HuH-7 (cell line): ENCODE measurements around the gene PEAR1.
A peak's percentile ranks its signal among the peaks of the same experiment; 100 is the strongest.

ENCODE experiments used
- DNase-seq: peaks from one replicate; pipeline ENCODE4 v3.0.0; 2011; ENCODE audit warnings: low spot score

The PEAR1 gene

GRCh38 chr1:156859523-156860112, 33.9 kb upstream of the PEAR1 start:
- peak; percentile 63 for DNase-seq

DNA sequence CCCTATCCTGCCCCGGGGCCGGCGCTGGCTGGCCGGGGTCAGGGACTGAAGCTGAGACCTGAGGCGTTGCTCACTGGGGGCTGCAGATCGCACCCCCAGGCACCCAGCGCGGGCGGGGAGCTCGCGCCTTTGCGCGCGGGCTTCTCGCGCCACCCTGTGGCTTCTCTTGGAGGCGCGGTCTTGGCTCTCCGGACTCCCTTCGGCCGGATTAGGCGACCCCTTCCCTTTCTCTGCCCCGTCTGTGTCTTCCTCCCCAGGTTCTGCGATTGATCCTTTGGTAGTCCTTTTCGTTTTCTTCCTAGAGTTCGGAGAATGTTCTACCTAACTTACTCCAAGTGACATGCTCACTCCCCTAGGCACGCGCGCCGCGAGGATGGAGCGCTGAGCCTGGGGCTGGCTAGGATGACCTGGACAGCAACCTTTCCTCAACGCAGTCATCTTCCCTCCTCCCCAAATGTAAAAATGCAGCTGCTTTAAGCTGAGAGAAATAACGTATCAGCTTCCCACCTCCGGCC, 33.3 kb upstream of the PEAR1 start:
- DNase-seq: peak; percentile 90

DNA sequence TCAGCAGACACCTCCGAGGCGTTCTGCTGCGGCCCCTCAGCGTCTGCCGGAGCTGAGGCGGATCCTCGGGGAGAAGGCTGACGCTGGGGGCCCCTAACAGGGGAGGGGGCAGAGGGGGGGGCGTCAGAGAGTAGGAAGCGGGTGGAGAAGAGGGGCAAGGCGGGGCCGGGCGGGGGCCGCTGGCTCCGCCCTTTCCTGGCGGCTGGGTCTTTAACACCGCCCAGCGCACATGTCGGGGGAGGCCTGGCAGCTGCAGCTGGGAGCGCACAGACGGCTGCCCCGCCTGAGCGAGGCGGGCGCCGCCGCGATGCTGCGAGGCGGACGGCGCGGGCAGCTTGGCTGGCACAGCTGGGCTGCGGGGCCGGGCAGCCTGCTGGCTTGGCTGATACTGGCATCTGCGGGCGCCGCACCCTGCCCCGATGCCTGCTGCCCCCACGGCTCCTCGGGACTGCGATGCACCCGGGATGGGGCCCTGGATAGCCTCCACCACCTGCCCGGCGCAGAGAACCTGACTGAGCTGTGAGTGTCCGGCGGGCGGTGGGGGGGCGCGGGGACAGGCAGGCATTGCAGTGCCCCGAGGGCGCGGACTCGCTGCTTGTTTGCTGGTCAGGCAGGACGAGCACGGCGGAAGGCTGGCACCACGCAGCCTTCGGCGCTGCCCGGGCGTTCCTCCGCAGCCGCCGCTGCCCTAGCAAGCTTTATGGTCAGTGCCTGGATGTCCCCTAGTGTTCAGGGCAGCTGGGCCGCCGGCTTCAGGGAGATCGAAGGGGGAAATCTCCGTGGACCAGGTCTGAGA, 32.7 kb upstream of the PEAR1 start, which contains the start of gene NTRK1:
Gene NTRK1 (plus strand): TSS at position 238 of the 796 bp plus-strand sequence. CDS start 70 bp downstream, at position 308.
- DNase-seq: no peak

DNA sequence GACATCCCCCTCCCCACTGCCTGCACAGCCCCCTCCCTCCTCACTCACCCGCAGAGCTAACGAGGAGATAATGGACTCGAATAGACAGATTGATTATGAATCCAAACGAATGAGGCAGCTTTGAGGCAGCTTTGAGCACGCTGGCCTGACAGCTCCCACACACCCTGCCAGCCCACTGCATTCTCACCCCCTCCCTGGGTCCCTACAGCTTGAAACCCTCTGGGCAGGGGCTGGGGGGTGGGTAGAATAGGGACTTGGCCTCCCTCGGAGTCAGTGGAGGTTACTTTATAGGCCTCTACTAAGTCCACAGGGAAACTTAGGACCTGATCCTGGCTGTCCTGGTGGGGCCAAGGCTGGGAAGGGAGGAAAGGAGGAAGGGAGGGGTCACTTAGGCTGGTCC, 30.9 kb upstream of the PEAR1 start:
- no peak for DNase-seq

- DNase-seq: no peak
Measured at GRCh38 chr1:156862997-156863599, 30.4 kb upstream of the PEAR1 start.

- no peak for DNase-seq
Measured at GRCh38 chr1:156863631-156864030, 29.9 kb upstream of the PEAR1 start.

DNA sequence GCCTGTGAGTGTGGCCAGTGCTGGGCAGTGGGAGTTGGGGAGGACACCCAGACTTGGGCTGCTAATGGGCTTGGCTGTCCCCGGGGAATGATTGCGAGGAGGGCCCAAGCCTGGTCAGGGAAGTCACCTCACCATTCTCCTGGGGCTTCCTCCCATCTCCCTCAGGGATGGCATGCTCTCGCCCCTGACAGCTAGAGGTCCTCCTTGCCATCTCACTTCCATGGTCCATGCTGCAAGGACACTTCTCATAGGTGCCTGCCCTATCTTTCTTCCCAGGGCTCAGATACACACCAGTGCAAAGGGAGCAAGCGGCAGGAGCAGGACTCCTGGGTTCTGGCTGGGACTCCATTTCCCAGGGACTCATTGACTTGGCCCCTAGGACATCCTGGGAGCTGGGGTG, 28.7 kb upstream of the PEAR1 start:
- no peak for DNase-seq

DNA sequence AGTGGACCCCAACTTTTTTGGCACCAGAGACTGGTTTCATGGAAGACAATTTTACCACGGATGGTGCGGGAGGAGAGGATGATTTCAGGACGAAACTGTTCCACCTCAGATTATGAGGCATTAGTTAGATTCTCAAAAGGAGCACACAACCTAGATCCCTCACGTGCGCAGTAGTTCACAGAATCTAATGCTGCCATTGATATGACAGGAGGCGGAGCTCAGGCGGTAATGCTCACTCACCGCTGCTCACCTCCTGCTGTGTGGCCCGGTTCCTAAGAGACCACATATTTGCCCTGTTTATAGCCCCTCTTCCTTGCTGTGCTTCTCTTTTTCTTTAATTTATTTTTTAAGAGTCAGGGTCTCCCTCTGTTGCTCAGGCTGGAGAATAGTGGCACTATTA, 28.3 kb upstream of the PEAR1 start:
- DNase-seq: no peak

- DNase-seq: no peak
Measured at GRCh38 chr1:156865865-156866248, 27.7 kb upstream of the PEAR1 start.

DNA sequence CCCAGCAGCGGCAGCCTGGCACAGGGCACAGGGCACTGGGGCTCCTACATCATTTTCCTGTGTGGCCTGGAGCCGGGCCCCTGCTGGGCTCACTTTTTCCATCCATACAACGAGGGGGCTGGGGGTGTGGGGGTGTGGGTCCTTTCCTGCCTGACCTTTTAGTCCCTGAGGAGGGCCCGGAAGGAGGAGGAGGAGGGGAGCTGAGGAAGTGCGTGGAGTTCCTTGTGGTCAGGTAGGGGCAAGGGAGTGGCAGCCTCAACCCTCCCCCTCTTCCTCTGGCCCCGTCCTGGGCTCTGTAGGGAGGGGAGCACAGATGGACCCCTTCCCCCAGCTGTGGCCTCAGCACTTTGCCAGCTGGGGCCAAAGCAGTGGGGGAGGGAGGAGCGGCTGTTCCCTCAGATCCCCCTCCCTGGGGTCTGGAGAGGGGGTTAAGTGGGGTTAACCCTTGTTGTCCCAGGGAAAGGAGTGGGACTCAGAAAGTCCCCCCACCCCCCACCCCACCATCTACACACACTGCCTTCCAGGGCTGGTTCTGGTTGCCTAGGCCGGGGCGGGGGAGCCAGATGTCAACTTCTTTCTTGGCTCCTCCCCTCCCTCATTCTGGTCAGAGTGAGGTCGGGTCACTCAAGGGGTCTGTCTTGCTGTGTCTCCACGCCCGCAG, 27.1 kb upstream of the PEAR1 start:
- no peak for DNase-seq

DNA sequence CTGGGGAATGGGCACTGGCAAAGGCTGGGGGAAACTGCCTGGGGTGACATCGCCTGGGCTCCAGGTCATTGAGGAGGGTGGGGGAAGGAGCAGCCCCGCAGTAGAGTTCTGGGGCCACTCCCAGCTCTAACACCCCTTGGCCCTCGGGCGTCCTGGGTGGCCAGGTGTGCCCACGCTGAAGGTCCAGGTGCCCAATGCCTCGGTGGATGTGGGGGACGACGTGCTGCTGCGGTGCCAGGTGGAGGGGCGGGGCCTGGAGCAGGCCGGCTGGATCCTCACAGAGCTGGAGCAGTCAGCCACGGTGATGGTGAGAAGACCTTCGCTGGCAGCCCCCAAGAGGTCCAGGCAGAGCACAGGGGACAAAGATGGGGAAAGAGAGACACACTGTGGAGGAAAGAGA, 25.2 kb upstream of the PEAR1 start:
- DNase-seq: no peak

- DNase-seq: no peak
Measured at GRCh38 chr1:156869455-156869854, 24.1 kb upstream of the PEAR1 start.

DNA sequence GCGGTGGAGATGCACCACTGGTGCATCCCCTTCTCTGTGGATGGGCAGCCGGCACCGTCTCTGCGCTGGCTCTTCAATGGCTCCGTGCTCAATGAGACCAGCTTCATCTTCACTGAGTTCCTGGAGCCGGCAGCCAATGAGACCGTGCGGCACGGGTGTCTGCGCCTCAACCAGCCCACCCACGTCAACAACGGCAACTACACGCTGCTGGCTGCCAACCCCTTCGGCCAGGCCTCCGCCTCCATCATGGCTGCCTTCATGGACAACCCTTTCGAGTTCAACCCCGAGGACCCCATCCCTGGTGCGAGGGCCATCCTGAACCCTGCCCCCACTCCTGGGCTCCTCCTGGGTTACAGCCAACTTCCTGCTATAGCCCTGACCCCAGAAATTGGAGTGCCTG, 19.9 kb upstream of the PEAR1 start:
- DNase-seq: no peak

DNA sequence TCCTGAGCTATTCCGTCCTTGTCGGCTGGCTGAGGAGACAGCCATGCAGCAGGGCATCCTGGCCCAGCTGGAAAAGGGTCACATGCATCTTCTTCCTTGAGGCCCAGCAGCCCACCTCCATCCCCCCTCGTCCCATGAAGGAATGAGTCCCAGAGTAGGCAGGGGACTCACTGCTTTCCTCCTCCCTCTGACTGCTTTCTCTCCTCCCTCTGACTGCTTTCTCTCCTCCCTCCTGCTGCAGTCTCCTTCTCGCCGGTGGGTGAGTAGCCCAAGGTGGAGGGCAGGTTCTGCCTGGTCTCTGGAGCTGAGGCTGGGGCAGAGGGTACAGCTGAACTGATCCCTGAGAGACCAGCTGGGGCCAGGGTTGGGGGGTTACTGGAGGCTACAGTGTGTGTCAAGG, 19.4 kb upstream of the PEAR1 start:
- no peak for DNase-seq

DNA sequence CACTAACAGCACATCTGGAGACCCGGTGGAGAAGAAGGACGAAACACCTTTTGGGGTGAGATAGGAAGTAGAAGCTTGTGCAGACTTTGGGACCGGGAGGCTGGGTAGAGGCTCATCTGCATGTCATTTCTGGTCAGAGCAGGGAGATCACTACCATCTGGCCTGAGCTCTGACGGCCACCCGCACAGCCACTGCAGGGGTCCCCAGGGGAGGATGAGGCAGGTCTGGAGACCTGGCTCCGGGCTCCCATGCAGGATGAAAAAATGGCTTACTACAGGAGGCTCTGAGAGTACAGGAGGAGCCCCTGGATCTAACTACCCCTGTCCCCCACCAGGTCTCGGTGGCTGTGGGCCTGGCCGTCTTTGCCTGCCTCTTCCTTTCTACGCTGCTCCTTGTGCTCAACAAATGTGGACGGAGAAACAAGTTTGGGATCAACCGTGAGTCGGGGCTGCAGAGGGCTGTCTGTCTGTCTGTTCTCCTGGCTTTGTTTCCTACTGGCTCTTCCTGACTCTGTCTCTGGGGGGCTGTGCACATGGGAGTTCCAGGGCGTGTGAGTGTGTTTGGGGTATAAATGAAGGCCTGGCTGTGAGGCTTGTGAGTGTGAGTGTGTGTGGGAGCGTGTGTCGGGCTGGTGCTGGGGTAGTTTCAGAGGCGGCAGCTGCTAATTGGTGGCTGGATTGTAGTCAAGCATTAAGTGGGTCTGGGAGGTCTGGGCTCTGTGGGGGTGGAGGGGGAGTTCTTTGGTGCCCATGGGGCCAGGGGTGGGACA, 18.8 kb upstream of the PEAR1 start:
- no peak for DNase-seq

GRCh38 chr1:156875341-156875615, 18.2 kb upstream of the PEAR1 start:
- no peak for DNase-seq

DNA sequence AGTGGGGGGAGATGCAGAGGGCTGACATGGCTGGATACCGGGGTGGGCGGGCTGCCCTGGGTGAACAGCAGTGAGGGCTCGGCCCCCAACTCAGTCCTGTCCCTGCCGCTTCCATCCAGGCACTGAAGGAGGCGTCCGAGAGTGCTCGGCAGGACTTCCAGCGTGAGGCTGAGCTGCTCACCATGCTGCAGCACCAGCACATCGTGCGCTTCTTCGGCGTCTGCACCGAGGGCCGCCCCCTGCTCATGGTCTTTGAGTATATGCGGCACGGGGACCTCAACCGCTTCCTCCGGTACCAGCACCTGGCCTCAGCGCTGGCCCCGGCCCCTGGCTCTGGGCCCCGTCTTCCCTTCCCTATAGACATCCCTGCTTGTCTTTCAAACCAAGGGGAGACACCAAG, 17.2 kb upstream of the PEAR1 start:
- DNase-seq: peak; percentile 59

DNA sequence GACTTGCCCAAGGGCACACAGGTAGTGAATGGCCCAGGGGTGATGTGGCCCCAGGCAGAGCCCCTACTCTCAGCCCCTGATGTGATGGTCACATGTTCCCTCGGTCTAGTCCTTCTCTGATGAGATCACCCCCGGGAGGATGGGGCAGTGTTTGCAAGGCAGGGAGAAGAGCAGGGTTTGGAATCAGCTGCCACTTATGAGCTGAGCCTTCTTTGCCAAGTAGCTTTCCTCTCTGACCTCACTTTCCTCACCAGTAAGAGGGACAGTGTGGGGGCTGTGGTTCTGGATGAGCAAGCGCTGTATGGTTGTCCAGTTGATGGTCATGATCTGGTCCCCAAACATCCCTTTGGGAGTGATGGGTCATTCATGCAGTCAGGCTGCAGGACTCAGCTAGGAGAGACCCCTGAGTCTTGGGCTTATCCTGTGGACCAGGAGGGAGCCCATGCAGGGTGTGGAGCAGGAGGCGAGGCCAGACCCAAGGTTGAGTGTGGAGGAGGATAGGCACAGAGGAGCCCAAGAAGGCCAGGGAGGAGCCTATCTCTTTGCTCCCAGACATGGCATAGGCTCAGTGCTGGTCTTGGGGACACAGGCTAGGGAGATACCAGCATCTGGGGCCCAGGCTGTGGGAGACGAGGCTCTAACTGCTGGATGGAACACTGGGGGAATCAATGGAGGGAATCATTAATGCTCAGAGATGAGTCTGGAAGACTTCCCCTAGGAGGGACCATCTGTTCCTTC, 15.9 kb upstream of the PEAR1 start:
- no peak for DNase-seq

DNA sequence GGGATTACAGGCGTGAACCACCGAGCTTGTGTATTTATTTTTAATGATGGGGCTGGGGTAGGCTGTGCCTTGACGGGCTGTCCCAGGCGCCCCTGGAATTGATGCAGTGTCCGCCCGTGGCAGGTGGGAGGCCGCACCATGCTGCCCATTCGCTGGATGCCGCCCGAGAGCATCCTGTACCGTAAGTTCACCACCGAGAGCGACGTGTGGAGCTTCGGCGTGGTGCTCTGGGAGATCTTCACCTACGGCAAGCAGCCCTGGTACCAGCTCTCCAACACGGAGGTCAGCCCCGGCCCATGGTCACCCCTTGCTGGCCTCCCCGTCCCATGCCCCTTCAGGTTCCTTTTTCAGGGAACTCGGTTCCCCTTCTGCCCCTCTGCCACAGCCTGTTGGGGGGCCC, 13.6 kb upstream of the PEAR1 start:
- no peak for DNase-seq

- DNase-seq: no peak
Measured at GRCh38 chr1:156880473-156880872, 13.0 kb upstream of the PEAR1 start.

DNA sequence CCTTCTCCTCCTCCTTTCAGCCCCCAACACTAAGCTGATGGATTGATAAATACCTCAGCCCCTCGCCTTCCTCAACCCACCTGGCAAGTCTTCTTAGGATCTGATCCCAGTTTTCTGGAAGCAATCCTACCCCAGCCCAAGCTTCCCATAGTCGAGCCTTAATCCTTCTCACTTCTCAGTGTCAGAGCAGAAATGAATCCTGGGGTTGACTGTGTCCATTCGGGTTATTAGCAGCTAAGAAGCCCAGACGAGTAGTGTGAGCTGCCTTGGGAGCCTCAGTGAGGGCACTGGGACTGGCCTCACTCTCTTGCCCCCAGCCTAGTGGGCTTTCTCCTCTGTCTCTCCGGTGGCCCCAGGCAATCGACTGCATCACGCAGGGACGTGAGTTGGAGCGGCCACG, 12.4 kb upstream of the PEAR1 start:
- DNase-seq: no peak
